DND-41 (cell line): ENCODE measurements around the gene SRGAP3.

Source experiments
- EZH2 ChIP-seq: IDR thresholded peaks from 3 replicates; pipeline ENCODE4 v1.6.1; 2012; ENCODE audit warnings: borderline replicate concordance, low read depth, mild to moderate bottlenecking, moderate library complexity, low read length, inconsistent platforms; ENCODE audit not compliant: severe bottlenecking
- TF ChIP-seq, protein P1 (sequence below): IDR thresholded peaks from 2 replicates; pipeline ENCODE4 v1.5.1; 2012; ENCODE audit warnings: borderline replicate concordance, low read length, moderate library complexity, mild to moderate bottlenecking; ENCODE audit not compliant: poor library complexity, severe bottlenecking; ENCODE audit errors: extremely low read depth

DNA sequence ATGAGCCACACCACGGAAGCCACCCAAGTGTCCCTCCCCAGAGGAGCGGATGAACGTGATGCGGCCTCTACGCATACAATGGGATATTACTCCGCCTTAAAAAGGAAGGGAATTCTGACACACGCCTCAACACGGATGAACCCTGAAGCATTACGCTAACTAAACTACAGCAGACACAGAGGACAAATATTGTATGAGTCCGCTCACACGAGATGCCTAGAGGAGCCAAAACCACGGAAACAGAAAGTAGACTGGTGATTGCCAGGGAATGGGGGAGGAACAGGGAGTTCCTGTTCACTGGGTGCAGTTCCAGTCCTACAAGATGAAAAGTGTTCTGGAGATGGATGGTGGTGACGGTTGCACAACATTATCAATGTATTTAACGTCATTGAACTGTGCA lies 32.7 kb downstream of the SRGAP3 start:
- TF ChIP-seq, protein P1, sequence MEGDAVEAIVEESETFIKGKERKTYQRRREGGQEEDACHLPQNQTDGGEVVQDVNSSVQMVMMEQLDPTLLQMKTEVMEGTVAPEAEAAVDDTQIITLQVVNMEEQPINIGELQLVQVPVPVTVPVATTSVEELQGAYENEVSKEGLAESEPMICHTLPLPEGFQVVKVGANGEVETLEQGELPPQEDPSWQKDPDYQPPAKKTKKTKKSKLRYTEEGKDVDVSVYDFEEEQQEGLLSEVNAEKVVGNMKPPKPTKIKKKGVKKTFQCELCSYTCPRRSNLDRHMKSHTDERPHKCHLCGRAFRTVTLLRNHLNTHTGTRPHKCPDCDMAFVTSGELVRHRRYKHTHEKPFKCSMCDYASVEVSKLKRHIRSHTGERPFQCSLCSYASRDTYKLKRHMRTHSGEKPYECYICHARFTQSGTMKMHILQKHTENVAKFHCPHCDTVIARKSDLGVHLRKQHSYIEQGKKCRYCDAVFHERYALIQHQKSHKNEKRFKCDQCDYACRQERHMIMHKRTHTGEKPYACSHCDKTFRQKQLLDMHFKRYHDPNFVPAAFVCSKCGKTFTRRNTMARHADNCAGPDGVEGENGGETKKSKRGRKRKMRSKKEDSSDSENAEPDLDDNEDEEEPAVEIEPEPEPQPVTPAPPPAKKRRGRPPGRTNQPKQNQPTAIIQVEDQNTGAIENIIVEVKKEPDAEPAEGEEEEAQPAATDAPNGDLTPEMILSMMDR, result no peak
- TF ChIP-seq EZH2, result no peak
